MG63 (cell line): ENCODE results near the gene PALM. TPM values are rescaled to one million over a fixed set of nuclear protein-coding genes. Genes with fewer than 3 reads are reported as not detected.

Experiments used
- DNase-seq: peaks from one replicate; pipeline ENCODE4 v3.0.0-alpha.2; 2020
- H3K27me3 ChIP-seq: fragments of 250-450 bp; sonication (Bioruptor Pico); 2 replicates; pipeline ENCODE4 v1.5.1; 2020; ENCODE audit warnings: mild to moderate bottlenecking, moderate library complexity
- H3K36me3 ChIP-seq: fragments of 250-450 bp; sonication (Bioruptor Pico); 2 replicates; pipeline ENCODE4 v1.5.1; 2020; ENCODE audit warnings: mild to moderate bottlenecking, moderate library complexity
- H3K4me3 ChIP-seq: fragments of 250-450 bp; sonication (Bioruptor Pico); 2 replicates; pipeline ENCODE4 v1.5.1; 2020; ENCODE audit warnings: mild to moderate bottlenecking, moderate library complexity
- H3K9me3 ChIP-seq: fragments of 250-450 bp; sonication (Bioruptor Pico); 2 replicates; pipeline ENCODE4 v1.5.1; 2020; ENCODE audit warnings: mild to moderate bottlenecking, moderate library complexity
- total RNA-seq: library from RNA; depleted of rRNA; stranded (reverse); fragments of >200 nt; shearing (Covaris generic); gene quantifications from 2 replicates; pipeline ENCODE4 v1.2.3, GENCODE V29; 2014; ENCODE audit warnings: low replicate concordance

Gene PALM
- total RNA-seq, 1 experiment from 2014 or later = 10.5 TPM

- Histone ChIP-seq H3K9me3 (no peaks in the 10 kb centered on the region), H3K27me3 (no peaks in the 10 kb centered on the region), H3K36me3 (no peaks in the 10 kb centered on the region; the same call in 1 of the 2 replicates), H3K4me3 (peak overlapping the region; percentile 57)
- peak; percentile 86 for DNase-seq
These were observed 31.5 kb upstream of the PALM start for GRCh38 chr19:677201-677600.

- Histone ChIP-seq H3K9me3 (no peaks in the 10 kb centered on the region), H3K27me3 (no peaks in the 10 kb centered on the region), H3K36me3 (no peaks in the 10 kb centered on the region; the same call in 1 of the 2 replicates), H3K4me3 (no peak overlapping the region)
- DNase-seq = no peak
These were observed 30.9 kb upstream of the PALM start for GRCh38 chr19:677601-678436.

DNA sequence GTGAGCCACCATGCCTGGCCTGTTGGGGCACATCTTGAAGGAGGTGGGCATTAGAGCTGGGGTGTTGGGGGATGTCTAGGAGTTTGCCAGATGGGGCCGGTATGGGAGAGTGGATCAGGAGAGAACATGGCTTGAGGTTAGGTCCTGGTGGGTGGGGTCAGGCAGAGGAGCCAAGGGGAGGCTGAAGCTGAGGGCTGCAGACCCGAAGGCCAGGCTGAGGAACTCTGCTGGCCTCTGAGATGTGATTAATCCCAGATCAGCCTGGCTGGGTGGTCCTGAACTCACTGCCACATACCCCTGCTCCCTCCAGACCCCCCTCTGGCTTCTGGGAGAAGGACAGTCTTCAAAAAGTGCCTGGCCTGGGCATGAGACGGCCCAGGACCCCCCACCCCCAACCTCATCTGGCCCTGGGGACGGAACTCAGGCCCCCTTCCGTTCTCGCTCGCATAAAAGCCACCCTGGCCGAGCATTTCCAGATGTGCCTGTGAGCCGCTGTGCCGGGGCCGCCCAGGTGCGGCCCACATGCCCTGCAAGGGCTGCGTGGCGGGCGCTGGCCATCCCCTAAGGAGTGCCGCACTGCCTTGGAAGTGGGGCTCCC lies 29.8 kb upstream of the PALM start:
- no peak for DNase-seq
- Histone ChIP-seq H3K9me3 (no peaks in the 10 kb centered on the region), H3K36me3 (no peaks in the 10 kb centered on the region; the same call in 1 of the 2 replicates), H3K4me3 (peak overlapping the region; percentile 58), H3K27me3 (no peaks in the 10 kb centered on the region)

DNA sequence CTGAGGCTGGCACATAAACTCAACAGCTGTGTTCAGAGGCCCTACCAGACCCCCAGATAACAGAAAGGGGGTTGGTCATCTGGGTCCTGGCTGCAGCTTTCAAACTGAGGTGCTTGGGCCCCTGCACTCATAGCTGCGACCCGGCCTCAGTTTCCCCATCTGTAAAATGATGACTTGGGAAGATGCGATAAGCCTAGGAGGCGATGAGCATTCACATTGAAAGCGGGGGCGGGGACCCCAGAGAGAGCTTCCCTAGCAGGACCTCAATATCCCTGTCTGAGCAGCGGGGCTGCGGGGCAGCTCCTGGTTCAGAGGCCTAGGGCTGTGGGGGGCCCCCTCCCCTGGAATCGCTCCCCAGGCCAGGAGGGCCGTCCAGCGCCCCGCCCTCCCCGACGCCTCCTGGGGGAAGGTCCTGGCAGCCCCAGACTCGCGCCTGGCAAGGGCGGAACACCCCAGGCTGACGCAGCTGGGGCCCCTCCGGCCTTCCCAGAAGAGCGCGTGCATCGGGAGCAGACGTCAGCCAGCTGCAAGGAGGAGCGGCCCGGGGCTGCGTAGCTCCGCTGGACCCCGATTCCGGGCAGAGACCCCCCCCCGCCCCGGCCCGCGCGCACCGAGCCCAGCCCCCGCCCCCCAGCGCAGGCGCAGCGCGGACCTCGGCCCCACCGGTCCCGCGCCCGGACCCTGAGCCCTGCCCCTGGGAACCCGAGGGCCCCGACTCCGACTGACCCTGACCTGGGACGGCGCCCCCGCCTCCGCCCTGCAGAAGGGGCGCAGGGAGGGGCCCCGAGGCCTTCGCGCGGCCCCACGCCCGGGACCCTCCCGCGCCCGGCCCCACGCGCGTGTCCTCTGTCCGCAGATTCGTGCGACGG lies 29.1 kb upstream of the PALM start:
- Histone ChIP-seq H3K4me3 (peak overlapping the region; percentile 58), H3K36me3 (no peaks in the 10 kb centered on the region; the same call in 1 of the 2 replicates), H3K27me3 (no peaks in the 10 kb centered on the region), H3K9me3 (no peaks in the 10 kb centered on the region)
- DNase-seq = peak; percentile 74

- peak; percentile 96 for DNase-seq
- Histone ChIP-seq H3K9me3 (no peaks in the 10 kb centered on the region), H3K36me3 (no peaks in the 10 kb centered on the region; the same call in 1 of the 2 replicates), H3K27me3 (no peaks in the 10 kb centered on the region), H3K4me3 (peak overlapping the region; percentile 58)
These were observed 28.3 kb upstream of the PALM start for GRCh38 chr19:680287-681028.

- no peak for DNase-seq
- no peaks in the 10 kb centered on the region for H3K9me3 ChIP-seq
These were observed 27.4 kb upstream of the PALM start for GRCh38 chr19:681029-682019.

GRCh38 chr19:682678-683320 lies 25.9 kb upstream of the PALM start:
- Histone ChIP-seq H3K4me3 (no peak overlapping the region), H3K36me3 (no peaks in the 10 kb centered on the region; the same call in 1 of the 2 replicates), H3K9me3 (no peaks in the 10 kb centered on the region), H3K27me3 (no peaks in the 10 kb centered on the region)
- no peak for DNase-seq

More at GRCh38 chr19:681029-682019, 27.4 kb upstream of the PALM start:
- H3K27me3 ChIP-seq = no peaks in the 10 kb centered on the region
- H3K36me3 ChIP-seq = no peaks in the 10 kb centered on the region; the same call in 1 of the 2 replicates
- peak overlapping the region; percentile 58 for H3K4me3 ChIP-seq

- Histone ChIP-seq H3K9me3 (no peaks in the 10 kb centered on the region), H3K27me3 (no peaks in the 10 kb centered on the region), H3K36me3 (no peaks in the 10 kb centered on the region), H3K4me3 (no peak overlapping the region)
- DNase-seq = no peak
These were observed 23.2 kb upstream of the PALM start for GRCh38 chr19:685454-685931.

GRCh38 chr19:686589-687297 lies 22.0 kb upstream of the PALM start:
- no peak for DNase-seq
- Histone ChIP-seq H3K27me3 (no peaks in the 10 kb centered on the region), H3K36me3 (no peaks in the 10 kb centered on the region), H3K9me3 (no peaks in the 10 kb centered on the region), H3K4me3 (no peak overlapping the region)

- Histone ChIP-seq H3K36me3 (no peaks in the 10 kb centered on the region), H3K27me3 (no peaks in the 10 kb centered on the region), H3K9me3 (no peaks in the 10 kb centered on the region), H3K4me3 (no peak overlapping the region)
- DNase-seq = no peak
These were observed 21.1 kb upstream of the PALM start for GRCh38 chr19:687569-688166.

- Histone ChIP-seq H3K9me3 (no peaks in the 10 kb centered on the region), H3K36me3 (no peaks in the 10 kb centered on the region), H3K4me3 (no peak overlapping the region), H3K27me3 (no peaks in the 10 kb centered on the region)
- DNase-seq = no peak
These were observed 20.5 kb upstream of the PALM start for GRCh38 chr19:688214-688613.

DNA sequence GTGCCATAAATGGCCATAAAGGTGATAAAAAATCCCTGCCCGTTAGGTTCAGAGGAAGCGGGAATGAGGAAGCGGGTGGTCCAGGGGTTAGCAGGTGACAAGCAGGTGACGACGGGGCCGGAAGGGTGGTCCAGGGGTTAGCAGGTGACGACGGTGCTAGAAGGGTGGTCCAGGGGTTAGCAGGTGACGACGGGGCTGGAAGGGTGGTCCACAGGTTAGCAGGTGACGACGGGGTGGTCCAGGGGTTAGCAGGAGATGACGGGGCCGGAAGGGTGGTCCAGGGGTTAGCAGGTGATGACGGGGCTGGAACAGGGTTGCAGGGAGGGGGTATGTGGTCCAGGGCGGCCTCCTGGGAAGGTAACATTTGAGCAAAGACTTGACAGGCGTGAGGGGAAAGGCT lies 19.7 kb upstream of the PALM start:
- Histone ChIP-seq H3K9me3 (no peaks in the 10 kb centered on the region), H3K4me3 (no peak overlapping the region), H3K27me3 (no peaks in the 10 kb centered on the region), H3K36me3 (no peaks in the 10 kb centered on the region)
- no peak for DNase-seq

GRCh38 chr19:690203-690602 lies 18.5 kb upstream of the PALM start:
- H3K36me3 ChIP-seq = no peaks in the 10 kb centered on the region
- DNase-seq = no peak
- H3K9me3 ChIP-seq = no peaks in the 10 kb centered on the region
- H3K27me3 ChIP-seq = no peaks in the 10 kb centered on the region
- H3K4me3 ChIP-seq = no peak overlapping the region
